A549 (cell line): Measurements from ENCODE around the gene MMP11. TPM values are rescaled to one million over a fixed set of nuclear protein-coding genes. Genes with fewer than 3 reads are reported as not detected.
A peak's percentile ranks its signal among the peaks of the same experiment; 100 is the strongest.

Experiments used
- ATAC-seq, 2 experiments: fragments of 200-7000 bp in 1 of 2; fragments of >200 bp in 1 of 2; cut with Nextera tagmentation in 1 of 2; cut with Tn5 transposase in 1 of 2; 3 replicates each; pipeline versions ENCODE4 v1.8.0 to v1.9.1; 2018 to 2020; ENCODE audit warnings: mild to moderate bottlenecking in 1 of 2, moderate library complexity in 1 of 2
- CTCF ChIA-PET: fragments of 300-600 bp; sonication (Branson Sonifier 250); formaldehyde crosslinking; extraction: SDS; loops from one replicate; lab custom pipeline; 2021; ENCODE audit warnings: antibody characterized with exemption, inconsistent platforms; lab: Yijun Ruan, JAX
- POLR2A ChIA-PET: fragments of 350-600 bp; formaldehyde crosslinking; extraction: SDS; loops from one replicate; lab custom pipeline; 2021; ENCODE audit warnings: antibody characterized with exemption, inconsistent platforms; lab: Yijun Ruan, JAX
- DNase-seq, 2 experiments: peaks; one replicate each; pipeline versions ENCODE4 v3.0.0 to v3.0.0-alpha.2; 2011 to 2016; ENCODE audit warnings: low read depth in 1 of 2, low spot score in 1 of 2
- FAIRE-seq: peaks from 2 replicates; lab custom pipeline; 2011; peaks lifted over from hg19 to GRCh38; lab: Jason Lieb, UNC
- H3K27ac ChIP-seq, 2 experiments: fragments of >200 bp; sonication (Bioruptor Twin); formaldehyde crosslinking; 3 replicates each; pipeline ENCODE4 v1.5.1; 2016 to 2017
- H3K4me1 ChIP-seq: fragments of >200 bp; sonication (Bioruptor Twin); formaldehyde crosslinking; 3 replicates; pipeline ENCODE4 v1.6.1; 2016
- H3K4me2 ChIP-seq: fragments of >200 bp; sonication (Bioruptor Twin); formaldehyde crosslinking; 3 replicates; pipeline ENCODE4 v1.6.1; 2016
- H3K4me3 ChIP-seq: fragments of >200 bp; sonication (Bioruptor Twin); formaldehyde crosslinking; 3 replicates; pipeline ENCODE4 v1.5.1; 2016
- H3K9me3 ChIP-seq: fragments of >200 bp; sonication (Bioruptor Twin); formaldehyde crosslinking; 3 replicates; pipeline ENCODE4 v1.6.1; 2016
- BHLHE40 ChIP-seq: IDR thresholded peaks from 2 replicates; pipeline ENCODE4 v1.6.1; 2012; ENCODE audit warnings: low read depth, low read length, inconsistent platforms
- CBX2 ChIP-seq: fragments of 200-600 bp; sonication (generic); IDR thresholded peaks from 2 replicates; pipeline ENCODE4 v1.6.1; 2016; ENCODE audit warnings: low read depth, mild to moderate bottlenecking, borderline replicate concordance
- CBX8 ChIP-seq: fragments of 200-600 bp; sonication (generic); IDR thresholded peaks from 2 replicates; pipeline ENCODE4 v1.6.1; 2016
- CEBPB ChIP-seq, 2 experiments: fragments of >200 bp in 1 of 2; sonication (Bioruptor Twin) in 1 of 2; formaldehyde crosslinking in 1 of 2; IDR thresholded peaks; 2 replicates each; pipeline ENCODE4 v1.6.1; 2012 to 2016
- CHD4 ChIP-seq: fragments of 200-600 bp; sonication (generic); IDR thresholded peaks from 2 replicates; pipeline ENCODE4 v1.6.1; 2016; ENCODE audit warnings: antibody characterized with exemption, mild to moderate bottlenecking, borderline replicate concordance
- EHF ChIP-seq: fragments of 250-450 bp; sonication (Bioruptor Pico); IDR thresholded peaks from 2 replicates; pipeline ENCODE4 v1.5.0; 2020; ENCODE audit warnings: mild to moderate bottlenecking
- EHMT2 ChIP-seq: fragments of 200-600 bp; sonication (generic); IDR thresholded peaks from 2 replicates; pipeline ENCODE4 v1.6.1; 2016; ENCODE audit warnings: antibody characterized with exemption, low read depth, mild to moderate bottlenecking, moderate library complexity
- FOSL2 ChIP-seq, 2 experiments: fragments of 450-650 bp in 1 of 2; fragments of >200 bp in 1 of 2; sonication (Bioruptor Twin) in 1 of 2; formaldehyde crosslinking; IDR thresholded peaks; 2 replicates each; pipeline versions ENCODE4 v1.5.0 to v1.6.1; 2016 to 2020; ENCODE audit warnings: mild to moderate bottlenecking in 1 of 2, moderate library complexity in 1 of 2
- GATA3 ChIP-seq: IDR thresholded peaks from 2 replicates; pipeline ENCODE4 v1.6.1; 2012; ENCODE audit warnings: borderline replicate concordance
- HES2 ChIP-seq: fragments of >200 bp; sonication (Bioruptor Twin); formaldehyde crosslinking; IDR thresholded peaks from 2 replicates; pipeline ENCODE4 v1.6.1; 2016
- MYC ChIP-seq: IDR thresholded peaks from 2 replicates; pipeline ENCODE4 v1.6.1; 2012; ENCODE audit warnings: mild to moderate bottlenecking, inconsistent platforms, low read length, improper control_type of control experiment, borderline replicate concordance
- NFE2L2 ChIP-seq: fragments of 150-350 bp; conservative IDR thresholded peaks from 2 replicates; pipeline ENCODE4 v1.6.1; 2014; ENCODE audit warnings: low read length
- POLR2A ChIP-seq: IDR thresholded peaks from 2 replicates; pipeline ENCODE4 v1.6.1; 2012; ENCODE audit warnings: mild to moderate bottlenecking, low read length
- RAD21 ChIP-seq, 2 experiments: fragments of >200 bp in 1 of 2; sonication (Bioruptor Twin) in 1 of 2; formaldehyde crosslinking in 1 of 2; IDR thresholded peaks in 1 of 2; conservative IDR thresholded peaks in 1 of 2; 2 replicates in 1 of 2; 3 replicates in 1 of 2; pipeline ENCODE4 v1.6.1; 2012 to 2018; ENCODE audit warnings: inconsistent platforms in 1 of 2
- RCOR1 ChIP-seq: fragments of 150-350 bp; IDR thresholded peaks from 2 replicates; pipeline ENCODE4 v1.6.1; 2014; ENCODE audit warnings: antibody characterized with exemption, low read length, low read depth
- RFX5 ChIP-seq: fragments of 450-650 bp; IDR thresholded peaks from 2 replicates; pipeline ENCODE4 v1.7.1; 2014; ENCODE audit warnings: antibody characterized with exemption, mild to moderate bottlenecking, moderate library complexity
- SMC3 ChIP-seq: fragments of >200 bp; sonication (Bioruptor Twin); formaldehyde crosslinking; IDR thresholded peaks from 3 replicates; pipeline ENCODE4 v1.6.1; 2018; ENCODE audit warnings: inconsistent platforms
- TP53 ChIP-seq: fragments of 250-450 bp; sonication (Bioruptor Pico); IDR thresholded peaks from 2 replicates; pipeline ENCODE4 v1.5.0; 2021; ENCODE audit warnings: mild to moderate bottlenecking, moderate library complexity
- ZC3H11A ChIP-seq: fragments of 450-650 bp; IDR thresholded peaks from 2 replicates; pipeline ENCODE4 v1.6.1; 2014; ENCODE audit warnings: antibody characterized with exemption, mild to moderate bottlenecking
- ZNF302 ChIP-seq: fragments of 250-450 bp; sonication (Bioruptor Pico); IDR thresholded peaks from 2 replicates; pipeline ENCODE4 v1.9.0; 2021; ENCODE audit warnings: inconsistent platforms, mild to moderate bottlenecking, moderate library complexity
- ZSCAN20 ChIP-seq: fragments of 250-450 bp; sonication (Bioruptor Pico); IDR thresholded peaks from 2 replicates; pipeline ENCODE4 v1.8.0; 2022; ENCODE audit warnings: mild to moderate bottlenecking, moderate library complexity
- WGBS: methylation state at CpG from one replicate; pipeline ENCODE4 v1.1.6; 2017; ENCODE audit errors: missing lambda C conversion rate; 5-methylcytosine and 5-hydroxymethylcytosine counted together
- polyA plus RNA-seq, 4 experiments: library from polyadenylated mRNA; depleted of rRNA in 3 of 4; stranded (reverse); fragments of >200 nt; fragmentation: RNase III in 1 of 4; extraction: RNeasy Plus Mini Kit Qiagen cat#74134 plus additional on column Dnase treatment in 1 of 4; gene quantifications; 2 replicates in 3 of 4; 3 replicates in 1 of 4; pipeline ENCODE4 v1.2.3, GENCODE V29; 2011 to 2017
- TF ChIP-seq, protein P1 (sequence below): fragments of 250-450 bp; sonication (Bioruptor Pico); IDR thresholded peaks from 2 replicates; pipeline ENCODE4 v1.5.0; 2020; ENCODE audit warnings: low read depth, mild to moderate bottlenecking, moderate library complexity
- TF ChIP-seq, protein P2 (sequence below): fragments of 150-350 bp; IDR thresholded peaks from 2 replicates; pipeline ENCODE4 v1.6.1; 2014; ENCODE audit warnings: low read depth, mild to moderate bottlenecking, low read length
- TF ChIP-seq, protein P3 (sequence below): fragments of 200-600 bp; sonication (generic); IDR thresholded peaks from 2 replicates; pipeline ENCODE4 v1.6.1; 2016; ENCODE audit warnings: antibody characterized with exemption, mild to moderate bottlenecking, moderate library complexity

The MMP11 gene
- polyA plus RNA-seq, 2 of the 4 experiments (the other 2 are of a cell fraction), result 0.23 to 0.36 TPM

DNA sequence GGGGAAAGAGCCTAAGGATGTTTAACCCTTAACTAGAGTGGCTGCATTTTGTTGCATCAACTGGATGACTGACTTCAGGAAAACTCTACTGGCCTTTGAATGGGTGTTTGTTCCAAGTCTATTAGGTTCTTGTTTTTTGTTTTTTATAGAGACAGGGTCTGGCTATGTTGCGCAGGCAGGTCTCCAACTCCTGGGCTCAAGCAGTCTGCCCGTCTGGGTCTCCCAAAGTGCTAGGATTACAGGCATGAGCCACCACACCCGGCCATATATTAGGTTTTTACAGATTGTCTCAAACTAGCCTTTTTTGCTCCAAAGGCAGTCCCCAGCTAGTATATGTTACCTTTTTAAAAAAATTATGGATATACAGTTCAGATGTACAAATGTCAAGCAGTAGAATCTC is 15.3 kb downstream of the MMP11 start:
- Histone ChIP-seq H3K4me1 (peaks cover 28% of the 10 kb centered on the region), H3K9me3 (no peaks in the 10 kb centered on the region), H3K27ac (peak overlapping the region; percentile 99 to 100), H3K4me2 (peak overlapping the region; percentile 89), H3K4me3 (peak overlapping the region; percentile 89)
- ChIA-PET POLR2A (no interaction called here), CTCF (interaction anchor here (1.9 to 3.2 kb wide), 2 partner anchors 14 to 19 kb away, joined by 4 to 14 read pairs; partner anchors contain the start of gene CHCHD10)
- DNase-seq (no peak), ATAC-seq (no peak), FAIRE-seq (no peak)
- TF ChIP-seq ZC3H11A (no peak), GATA3 (no peak), CHD4 (no peak), ZNF302 (CRISPR knock-in tag) (no peak)
- WGBS, result 83% methylated on average over 3 of the region's 3 CpGs

GRCh38 chr22:23789121-23789520 is 16.5 kb downstream of the MMP11 start:
- no peak overlapping the region for H3K4me3 ChIP-seq
- peaks cover 20% of the 10 kb centered on the region for H3K4me1 ChIP-seq
- FAIRE-seq (no peak), ATAC-seq (no peak), DNase-seq (no peak)
- ChIA-PET CTCF (interaction anchor here (0.7 to 3.2 kb wide), 6 partner anchors 15 to 56 kb away, joined by 3 to 14 read pairs (median 4); partner anchors contain the start of gene CHCHD10), POLR2A (no interaction called here)
- no peaks in the 10 kb centered on the region for H3K9me3 ChIP-seq
- TF ChIP-seq TP53, result no peak
- no peak for TF ChIP-seq ZSCAN20
- TF ChIP-seq NFE2L2, result no peak
- TF ChIP-seq RAD21 (conservative IDR thresholded peaks at IDR 0.05 in 1 of 2, IDR thresholded peaks at IDR 0.05 in 1 of 2), result no peak
- TF ChIP-seq, protein P1, sequence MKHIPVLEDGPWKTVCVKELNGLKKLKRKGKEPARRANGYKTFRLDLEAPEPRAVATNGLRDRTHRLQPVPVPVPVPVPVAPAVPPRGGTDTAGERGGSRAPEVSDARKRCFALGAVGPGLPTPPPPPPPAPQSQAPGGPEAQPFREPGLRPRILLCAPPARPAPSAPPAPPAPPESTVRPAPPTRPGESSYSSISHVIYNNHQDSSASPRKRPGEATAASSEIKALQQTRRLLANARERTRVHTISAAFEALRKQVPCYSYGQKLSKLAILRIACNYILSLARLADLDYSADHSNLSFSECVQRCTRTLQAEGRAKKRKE (CRISPR knock-in tag), result no peak
- TF ChIP-seq CBX2, result no peak
- no peak for TF ChIP-seq SMC3
- no peak for TF ChIP-seq BHLHE40
- TF ChIP-seq POLR2A, result no peak
- no peak for TF ChIP-seq RCOR1
- no peak for TF ChIP-seq EHF (CRISPR knock-in tag)
- TF ChIP-seq, protein P2, sequence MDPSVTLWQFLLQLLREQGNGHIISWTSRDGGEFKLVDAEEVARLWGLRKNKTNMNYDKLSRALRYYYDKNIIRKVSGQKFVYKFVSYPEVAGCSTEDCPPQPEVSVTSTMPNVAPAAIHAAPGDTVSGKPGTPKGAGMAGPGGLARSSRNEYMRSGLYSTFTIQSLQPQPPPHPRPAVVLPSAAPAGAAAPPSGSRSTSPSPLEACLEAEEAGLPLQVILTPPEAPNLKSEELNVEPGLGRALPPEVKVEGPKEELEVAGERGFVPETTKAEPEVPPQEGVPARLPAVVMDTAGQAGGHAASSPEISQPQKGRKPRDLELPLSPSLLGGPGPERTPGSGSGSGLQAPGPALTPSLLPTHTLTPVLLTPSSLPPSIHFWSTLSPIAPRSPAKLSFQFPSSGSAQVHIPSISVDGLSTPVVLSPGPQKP, result no peak
- no peak for TF ChIP-seq CBX8
- no peak for TF ChIP-seq FOSL2 (IDR thresholded peaks at IDR 0.05)
- TF ChIP-seq FOSL2 (CRISPR knock-in tag; IDR thresholded peaks at IDR 0.05), result no peak
- TF ChIP-seq RFX5, result no peak
- TF ChIP-seq CEBPB (IDR thresholded peaks at IDR 0.05), result no peak
- TF ChIP-seq, protein P3, sequence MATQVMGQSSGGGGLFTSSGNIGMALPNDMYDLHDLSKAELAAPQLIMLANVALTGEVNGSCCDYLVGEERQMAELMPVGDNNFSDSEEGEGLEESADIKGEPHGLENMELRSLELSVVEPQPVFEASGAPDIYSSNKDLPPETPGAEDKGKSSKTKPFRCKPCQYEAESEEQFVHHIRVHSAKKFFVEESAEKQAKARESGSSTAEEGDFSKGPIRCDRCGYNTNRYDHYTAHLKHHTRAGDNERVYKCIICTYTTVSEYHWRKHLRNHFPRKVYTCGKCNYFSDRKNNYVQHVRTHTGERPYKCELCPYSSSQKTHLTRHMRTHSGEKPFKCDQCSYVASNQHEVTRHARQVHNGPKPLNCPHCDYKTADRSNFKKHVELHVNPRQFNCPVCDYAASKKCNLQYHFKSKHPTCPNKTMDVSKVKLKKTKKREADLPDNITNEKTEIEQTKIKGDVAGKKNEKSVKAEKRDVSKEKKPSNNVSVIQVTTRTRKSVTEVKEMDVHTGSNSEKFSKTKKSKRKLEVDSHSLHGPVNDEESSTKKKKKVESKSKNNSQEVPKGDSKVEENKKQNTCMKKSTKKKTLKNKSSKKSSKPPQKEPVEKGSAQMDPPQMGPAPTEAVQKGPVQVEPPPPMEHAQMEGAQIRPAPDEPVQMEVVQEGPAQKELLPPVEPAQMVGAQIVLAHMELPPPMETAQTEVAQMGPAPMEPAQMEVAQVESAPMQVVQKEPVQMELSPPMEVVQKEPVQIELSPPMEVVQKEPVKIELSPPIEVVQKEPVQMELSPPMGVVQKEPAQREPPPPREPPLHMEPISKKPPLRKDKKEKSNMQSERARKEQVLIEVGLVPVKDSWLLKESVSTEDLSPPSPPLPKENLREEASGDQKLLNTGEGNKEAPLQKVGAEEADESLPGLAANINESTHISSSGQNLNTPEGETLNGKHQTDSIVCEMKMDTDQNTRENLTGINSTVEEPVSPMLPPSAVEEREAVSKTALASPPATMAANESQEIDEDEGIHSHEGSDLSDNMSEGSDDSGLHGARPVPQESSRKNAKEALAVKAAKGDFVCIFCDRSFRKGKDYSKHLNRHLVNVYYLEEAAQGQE, result no peak
- TF ChIP-seq EHMT2, result no peak
- no peak for TF ChIP-seq HES2
- TF ChIP-seq MYC, result no peak
- H3K4me2 ChIP-seq, result no peak overlapping the region
- 94% methylated on average over 4 of the region's 4 CpGs for WGBS
- no peak overlapping the region for H3K27ac ChIP-seq
